Amniotic stem cell (primary cell): ENCODE results near the gene MYO7B.

Experiments used
- DNase-seq: peaks from one replicate; lab custom pipeline; 2025; lab: John Stamatoyannopoulos, UW

MYO7B gene

DNA sequence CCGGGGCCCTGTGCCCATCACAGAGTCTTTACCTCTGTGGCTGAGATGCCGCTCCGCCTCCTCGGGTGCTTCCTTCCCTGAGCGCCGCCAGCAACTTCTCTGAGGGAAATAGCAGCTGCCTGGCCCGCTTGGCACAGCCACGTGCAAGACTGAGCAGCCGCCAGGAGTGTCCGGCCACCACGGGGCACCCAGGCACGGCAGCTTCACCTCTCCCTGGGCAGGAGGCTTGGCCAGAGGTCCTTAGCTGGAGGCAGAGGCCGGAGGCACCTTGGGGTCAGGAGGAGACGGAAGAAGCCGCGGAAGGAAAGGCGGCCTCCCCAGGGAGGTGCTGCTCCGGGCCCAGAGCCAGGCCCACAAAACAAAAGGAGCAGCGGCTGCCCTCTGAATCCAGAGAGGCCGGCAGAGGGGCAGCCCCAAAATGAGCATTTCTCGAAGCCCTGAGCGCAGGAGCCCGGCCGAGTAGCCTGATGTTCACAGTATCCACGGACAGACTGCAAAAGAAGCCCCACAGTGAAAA is 145.9 kb downstream of the MYO7B start:
- no peak for DNase-seq

DNA sequence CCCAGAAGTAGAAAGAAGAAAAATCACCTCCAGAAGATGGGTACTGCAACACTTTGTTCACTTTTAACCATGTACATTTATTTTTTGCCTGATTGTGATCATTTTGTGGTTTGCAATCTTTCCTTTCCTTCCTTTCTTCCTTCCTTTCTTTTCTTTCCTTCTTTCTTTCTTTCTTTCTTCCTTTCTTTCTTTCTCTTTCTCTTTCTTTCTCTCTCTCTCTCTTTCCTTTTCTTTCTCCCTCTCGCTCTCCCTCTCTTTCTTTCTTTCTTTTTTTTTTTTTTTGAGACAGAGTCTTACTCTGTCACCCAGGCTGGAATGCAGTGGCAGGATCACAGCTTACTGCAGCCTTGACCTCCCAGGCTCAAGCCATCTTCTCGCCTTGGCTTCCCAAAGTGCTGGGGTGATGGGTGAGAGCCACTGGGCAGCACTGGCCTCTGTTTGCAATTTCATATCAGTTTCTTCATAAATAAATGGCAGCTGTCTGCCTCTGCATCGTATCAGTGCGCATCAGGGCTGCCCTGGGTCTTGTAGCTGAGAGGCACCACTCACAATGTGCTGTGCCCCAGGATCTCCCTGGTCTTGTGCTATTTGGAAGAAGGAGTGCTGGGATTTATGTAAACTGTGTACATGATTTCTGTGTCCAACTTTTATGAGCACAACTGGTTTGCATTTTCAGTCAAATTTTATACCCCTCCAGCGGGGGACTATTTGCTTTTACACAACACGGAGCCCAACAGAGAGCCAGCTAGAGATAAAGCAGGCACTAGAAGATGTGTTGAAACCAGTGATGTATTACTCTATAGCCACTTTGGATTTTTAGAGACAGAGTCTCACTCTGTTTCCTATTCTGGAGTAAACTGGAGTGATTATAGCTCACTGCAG is 146.7 kb downstream of the MYO7B start:
- no peak for DNase-seq

DNA sequence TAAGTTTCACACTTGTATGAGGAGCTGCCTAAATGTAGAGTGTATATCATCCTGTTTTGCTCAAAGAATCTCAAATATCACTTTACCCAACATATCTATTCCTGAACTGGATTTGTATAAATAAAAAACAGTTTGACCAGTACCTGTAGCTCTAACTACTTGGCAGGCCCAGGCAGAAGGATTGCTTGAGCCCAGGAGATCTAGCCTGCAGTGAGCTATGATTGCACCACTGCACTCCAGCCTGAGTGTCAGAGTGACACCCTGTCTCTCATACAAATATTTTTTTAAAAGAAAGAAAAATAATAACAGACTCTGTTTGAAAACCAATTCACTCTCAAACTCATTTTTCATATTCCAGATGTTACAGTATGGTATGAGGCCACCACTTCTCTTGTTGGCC is 147.6 kb downstream of the MYO7B start:
- no peak for DNase-seq

DNA sequence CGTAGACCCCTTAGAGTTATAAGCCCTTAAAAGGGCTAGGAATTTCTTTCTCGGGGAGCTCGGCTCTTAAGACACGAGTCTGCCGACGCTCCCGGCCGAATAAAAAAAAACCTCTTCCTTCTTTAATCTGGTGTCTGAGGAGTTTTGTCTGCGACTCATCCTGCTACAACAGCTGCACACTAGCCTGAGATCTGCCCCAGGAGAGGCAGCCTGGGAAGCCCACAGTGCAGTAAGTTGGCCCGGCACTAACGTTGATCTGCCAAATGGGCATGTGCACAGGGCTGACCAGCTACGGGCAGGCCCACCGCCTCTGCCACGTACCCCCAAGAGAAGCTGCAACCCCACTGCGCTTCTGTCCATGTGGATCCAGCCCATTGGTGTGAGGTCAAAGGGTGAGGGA is 148.3 kb downstream of the MYO7B start:
- DNase-seq = no peak

DNA sequence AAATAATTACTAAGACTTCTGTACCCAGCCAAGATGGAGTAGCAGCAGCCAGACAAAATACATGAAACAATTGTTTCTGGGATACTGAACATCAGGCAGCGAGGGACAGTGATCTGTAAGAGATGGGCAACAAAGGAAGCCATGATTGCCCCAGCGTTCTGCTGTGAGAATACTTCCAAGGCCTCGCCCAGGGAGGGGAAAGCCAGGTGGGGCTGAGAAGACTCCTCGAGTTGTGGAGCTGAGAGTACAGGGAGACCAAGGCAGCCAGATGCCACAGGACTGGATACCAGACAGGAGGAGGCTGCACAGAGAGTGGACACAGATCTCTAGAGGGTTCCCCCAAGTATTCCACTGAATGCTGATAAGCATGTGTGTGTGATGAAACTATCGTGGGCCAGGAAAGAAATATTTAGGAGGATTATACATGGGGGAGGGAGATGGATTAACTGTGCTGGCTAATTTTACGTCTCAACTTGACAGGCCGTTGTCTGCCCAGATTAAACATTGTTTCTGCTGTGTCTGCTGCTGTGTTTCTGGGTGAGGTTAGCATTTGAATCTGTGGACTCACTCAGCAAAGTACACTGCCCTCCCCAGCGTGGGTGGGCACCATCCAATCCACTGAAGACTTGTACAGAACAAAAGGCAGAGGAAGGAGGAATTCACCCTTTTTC is 150.1 kb downstream of the MYO7B start:
- no peak for DNase-seq
